GM12872 (cell line): ENCODE data around the gene BHLHA15.

Source experiments
- CTCF ChIP-seq: IDR thresholded peaks from 3 replicates; pipeline ENCODE4 v1.5.1; 2011; ENCODE audit warnings: low read depth, mild to moderate bottlenecking, low read length, moderate library complexity; ENCODE audit not compliant: insufficient read depth

The BHLHA15 gene

DNA sequence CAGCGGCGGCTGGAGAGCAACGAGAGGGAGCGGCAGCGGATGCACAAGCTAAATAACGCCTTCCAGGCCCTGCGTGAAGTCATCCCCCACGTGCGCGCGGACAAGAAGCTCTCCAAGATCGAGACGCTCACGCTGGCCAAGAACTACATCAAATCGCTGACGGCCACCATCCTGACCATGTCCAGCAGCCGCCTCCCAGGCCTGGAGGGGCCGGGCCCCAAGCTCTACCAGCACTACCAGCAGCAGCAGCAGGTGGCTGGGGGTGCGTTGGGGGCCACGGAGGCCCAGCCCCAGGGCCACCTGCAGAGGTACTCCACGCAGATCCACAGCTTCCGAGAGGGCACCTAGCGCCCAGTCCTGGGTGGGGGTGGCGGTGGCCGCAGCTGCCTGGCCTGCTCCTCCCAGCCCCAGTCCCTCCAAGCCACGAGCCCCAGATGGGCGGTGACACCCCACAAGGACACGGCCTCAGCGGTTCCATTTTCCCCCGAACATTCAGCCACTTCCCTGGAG is 1.3 kb downstream of the BHLHA15 start:
- TF ChIP-seq CTCF: no peak

DNA sequence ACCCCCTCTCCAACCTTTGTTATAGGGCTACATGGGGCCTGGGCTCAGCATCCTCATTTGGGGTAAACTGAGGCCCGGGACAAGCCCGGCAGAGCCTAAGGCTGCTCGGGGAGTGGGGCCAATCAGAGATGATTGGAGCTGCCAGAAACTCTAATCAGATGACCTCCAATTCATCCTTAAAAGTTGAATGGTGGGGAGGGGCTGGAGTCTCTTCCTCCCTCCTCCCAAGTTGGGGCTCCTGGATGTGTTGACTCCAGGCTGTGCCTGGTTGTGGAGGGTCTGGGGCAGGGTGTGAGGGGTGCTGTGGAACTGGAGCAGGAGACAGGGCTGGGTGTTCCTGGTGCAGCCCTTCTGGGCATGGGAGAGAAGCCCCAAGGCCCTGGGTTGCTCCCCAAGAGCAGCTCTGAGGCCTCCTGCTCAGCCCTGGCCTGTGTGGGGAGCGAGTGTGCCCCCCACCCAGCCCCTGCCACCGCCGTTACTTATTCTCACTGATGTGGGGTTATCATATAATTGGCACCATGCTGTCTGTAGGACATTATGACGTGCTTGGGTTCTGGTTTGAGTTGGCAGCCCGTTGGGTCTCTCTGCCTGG is 2.2 kb downstream of the BHLHA15 start:
- no peak for TF ChIP-seq CTCF

GRCh38 chr7:98213888-98214810 is 2.9 kb downstream of the BHLHA15 start:
- TF ChIP-seq CTCF: no peak

- TF ChIP-seq CTCF: no peak
Observed at GRCh38 chr7:98214811-98215321, 3.6 kb downstream of the BHLHA15 start.

DNA sequence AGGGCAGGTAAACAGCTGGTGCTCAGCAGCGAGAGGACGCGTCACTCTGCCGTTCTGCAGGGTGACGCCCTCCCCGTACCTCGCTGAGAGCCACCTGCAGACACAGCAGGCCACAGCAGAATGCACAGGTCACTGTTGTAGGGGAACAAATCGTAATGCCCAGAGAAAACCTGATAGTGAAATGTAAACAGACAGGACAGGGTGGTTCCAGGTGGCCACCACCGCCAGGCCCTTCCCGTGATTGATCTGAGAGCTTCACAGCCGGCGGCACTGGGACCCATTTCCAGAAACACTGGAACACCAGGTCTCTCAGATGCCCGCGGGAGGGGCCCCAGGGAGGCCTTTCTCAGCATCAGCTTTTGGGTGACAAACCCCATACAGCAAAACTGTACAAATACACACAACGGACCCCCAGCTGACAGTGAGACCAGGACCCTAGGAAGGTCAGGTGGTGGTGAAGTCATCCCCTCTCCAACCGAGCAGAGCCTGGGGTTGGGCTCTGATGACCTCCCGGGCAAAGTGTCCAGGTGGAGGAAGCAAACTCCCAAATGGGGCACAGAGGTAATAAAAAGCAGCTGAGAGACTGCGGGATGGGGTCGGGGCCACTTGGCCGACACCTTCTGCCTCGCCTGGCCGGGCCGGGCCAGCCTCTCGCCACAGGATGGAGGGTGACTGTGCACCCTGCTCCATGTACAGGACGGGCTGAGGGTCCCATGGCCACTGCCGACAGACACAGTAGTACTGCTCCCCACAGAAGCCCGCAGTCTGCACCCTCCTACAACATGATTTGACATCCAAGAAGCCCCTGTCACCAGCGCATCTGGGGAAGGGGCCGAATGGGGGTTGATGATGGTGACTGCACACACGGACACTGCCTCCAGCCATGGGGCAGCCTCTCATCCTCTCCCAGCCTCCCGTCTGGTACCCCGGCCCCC is 4.6 kb downstream of the BHLHA15 start:
- no peak for TF ChIP-seq CTCF

- no peak for TF ChIP-seq CTCF
Observed at GRCh38 chr7:98216941-98217622, 5.8 kb downstream of the BHLHA15 start.
